HEK293 (cell line): Measurements from ENCODE around the gene TTC34.

Source experiments
- BCL6B ChIP-seq: fragments of 450-650 bp; formaldehyde crosslinking; IDR thresholded peaks from 2 replicates; pipeline ENCODE4 v1.5.1; 2017; ENCODE audit warnings: missing biosample characterization, missing genetic modification characterization
- FEZF1 ChIP-seq: fragments of 450-650 bp; formaldehyde crosslinking; IDR thresholded peaks from 2 replicates; pipeline ENCODE4 v1.5.1; 2016; ENCODE audit warnings: missing biosample characterization, missing genetic modification characterization
- GLI4 ChIP-seq: fragments of 450-650 bp; formaldehyde crosslinking; IDR thresholded peaks from 2 replicates; pipeline ENCODE4 v1.5.1; 2016; ENCODE audit warnings: missing biosample characterization, missing genetic modification characterization
- GLIS2 ChIP-seq: fragments of 450-650 bp; formaldehyde crosslinking; IDR thresholded peaks from 2 replicates; pipeline ENCODE4 v1.5.1; 2016; ENCODE audit warnings: missing biosample characterization, missing genetic modification characterization
- MYNN ChIP-seq: fragments of 450-650 bp; formaldehyde crosslinking; IDR thresholded peaks from 2 replicates; pipeline ENCODE4 v1.5.1; 2016; ENCODE audit warnings: missing biosample characterization, missing genetic modification characterization, borderline replicate concordance
- PRDM2 ChIP-seq: fragments of 450-650 bp; formaldehyde crosslinking; IDR thresholded peaks from 2 replicates; pipeline ENCODE4 v1.5.1; 2016; ENCODE audit warnings: missing biosample characterization, missing genetic modification characterization, borderline replicate concordance
- SP7 ChIP-seq: fragments of 450-650 bp; formaldehyde crosslinking; IDR thresholded peaks from 2 replicates; pipeline ENCODE4 v1.5.1; 2016; ENCODE audit warnings: missing biosample characterization, missing genetic modification characterization
- YY1 ChIP-seq: fragments of 450-650 bp; formaldehyde crosslinking; IDR thresholded peaks from 2 replicates; pipeline ENCODE4 v1.5.1; 2018; ENCODE audit warnings: missing biosample characterization, missing genetic modification characterization
- ZBTB1 ChIP-seq: fragments of 450-650 bp; formaldehyde crosslinking; IDR thresholded peaks from 2 replicates; pipeline ENCODE4 v1.5.1; 2016; ENCODE audit warnings: missing biosample characterization, missing genetic modification characterization
- ZBTB17 ChIP-seq: fragments of 450-650 bp; formaldehyde crosslinking; IDR thresholded peaks from 2 replicates; pipeline ENCODE4 v1.5.1; 2016; ENCODE audit warnings: missing biosample characterization, missing genetic modification characterization
- ZBTB48 ChIP-seq: fragments of 450-650 bp; formaldehyde crosslinking; IDR thresholded peaks from 2 replicates; pipeline ENCODE4 v1.5.1; 2016; ENCODE audit warnings: missing biosample characterization, missing genetic modification characterization
- ZBTB49 ChIP-seq: fragments of 450-650 bp; formaldehyde crosslinking; IDR thresholded peaks from 2 replicates; pipeline ENCODE4 v1.5.1; 2016; ENCODE audit warnings: missing biosample characterization, missing genetic modification characterization, low read depth
- ZFP3 ChIP-seq: fragments of 450-650 bp; formaldehyde crosslinking; IDR thresholded peaks from 2 replicates; pipeline ENCODE4 v1.5.1; 2016; ENCODE audit warnings: low read depth, missing biosample characterization, missing genetic modification characterization
- ZFP69B ChIP-seq: fragments of 450-650 bp; formaldehyde crosslinking; IDR thresholded peaks from 2 replicates; pipeline ENCODE4 v1.5.1; 2016; ENCODE audit warnings: missing biosample characterization, missing genetic modification characterization
- ZNF10 ChIP-seq: fragments of 450-650 bp; formaldehyde crosslinking; IDR thresholded peaks from 2 replicates; pipeline ENCODE4 v1.5.1; 2017; ENCODE audit warnings: missing biosample characterization, missing genetic modification characterization
- ZNF133 ChIP-seq: fragments of 450-650 bp; formaldehyde crosslinking; IDR thresholded peaks from 2 replicates; pipeline ENCODE4 v1.5.1; 2016; ENCODE audit warnings: missing biosample characterization, missing genetic modification characterization
- ZNF174 ChIP-seq: fragments of 450-650 bp; formaldehyde crosslinking; IDR thresholded peaks from 2 replicates; pipeline ENCODE4 v1.5.0; 2017; ENCODE audit warnings: missing biosample characterization, mild to moderate bottlenecking, missing genetic modification characterization
- ZNF175 ChIP-seq: fragments of 450-650 bp; formaldehyde crosslinking; IDR thresholded peaks from 2 replicates; pipeline ENCODE4 v1.5.1; 2016; ENCODE audit warnings: missing biosample characterization, missing genetic modification characterization
- ZNF19 ChIP-seq: fragments of 450-650 bp; formaldehyde crosslinking; IDR thresholded peaks from 2 replicates; pipeline ENCODE4; 2016; ENCODE audit warnings: missing biosample characterization, missing genetic modification characterization, low read depth
- ZNF214 ChIP-seq: fragments of 450-650 bp; formaldehyde crosslinking; IDR thresholded peaks from 2 replicates; pipeline ENCODE4 v1.5.1; 2017; ENCODE audit warnings: missing biosample characterization, mild to moderate bottlenecking, missing genetic modification characterization, borderline replicate concordance
- ZNF248 ChIP-seq: fragments of 450-650 bp; formaldehyde crosslinking; IDR thresholded peaks from 2 replicates; pipeline ENCODE4 v1.5.1; 2017; ENCODE audit warnings: missing biosample characterization, missing genetic modification characterization
- ZNF311 ChIP-seq: fragments of 450-650 bp; formaldehyde crosslinking; IDR thresholded peaks from 2 replicates; pipeline ENCODE4 v1.5.1; 2017; ENCODE audit warnings: missing biosample characterization, missing genetic modification characterization, borderline replicate concordance
- ZNF404 ChIP-seq: fragments of 450-650 bp; formaldehyde crosslinking; IDR thresholded peaks from 2 replicates; pipeline ENCODE4 v1.5.1; 2017; ENCODE audit warnings: missing biosample characterization, missing genetic modification characterization
- ZNF416 ChIP-seq: fragments of 450-650 bp; formaldehyde crosslinking; IDR thresholded peaks from 2 replicates; pipeline ENCODE4 v1.5.1; 2016; ENCODE audit warnings: missing biosample characterization, missing genetic modification characterization
- ZNF433 ChIP-seq: fragments of 450-650 bp; formaldehyde crosslinking; IDR thresholded peaks from 2 replicates; pipeline ENCODE4 v1.5.1; 2016; ENCODE audit warnings: missing biosample characterization, missing genetic modification characterization, low read depth
- ZNF513 ChIP-seq: fragments of 450-650 bp; IDR thresholded peaks from 2 replicates; pipeline ENCODE4 v1.5.1; 2018; ENCODE audit warnings: missing biosample characterization, missing genetic modification characterization
- ZNF580 ChIP-seq: fragments of 450-650 bp; formaldehyde crosslinking; IDR thresholded peaks from 2 replicates; pipeline ENCODE4 v1.5.1; 2016; ENCODE audit warnings: missing biosample characterization, missing genetic modification characterization
- ZNF747 ChIP-seq: fragments of 450-650 bp; formaldehyde crosslinking; IDR thresholded peaks from 2 replicates; pipeline ENCODE4 v1.5.1; 2016; ENCODE audit warnings: missing biosample characterization, missing genetic modification characterization
- ZNF791 ChIP-seq: fragments of 450-650 bp; formaldehyde crosslinking; IDR thresholded peaks from 2 replicates; pipeline ENCODE4 v1.5.1; 2016; ENCODE audit warnings: missing biosample characterization, missing genetic modification characterization
- ZNF837 ChIP-seq: fragments of 450-650 bp; formaldehyde crosslinking; IDR thresholded peaks from 2 replicates; pipeline ENCODE4 v1.5.1; 2016; ENCODE audit warnings: missing biosample characterization, missing genetic modification characterization

TTC34 gene

GRCh38 chr1:2642560-2643413 lies 158.7 kb downstream of the TTC34 start (continued):
- TF ChIP-seq ZNF433 (tag by site-specific recombination) (no peak), ZBTB49 (tag by site-specific recombination) (no peak), SP7 (peak; percentile 37), ZNF416 (tag by site-specific recombination) (no peak), GLIS2 (tag by site-specific recombination) (peak; percentile 83), ZNF747 (tag by site-specific recombination) (no peak), BCL6B (tag by site-specific recombination) (no peak), MYNN (tag by site-specific recombination) (0 out of 2 replicates have a peak, but pooled peaks have one; percentile 7), YY1 (tag by site-specific recombination) (no peak), ZBTB1 (tag by site-specific recombination) (no peak), ZNF175 (tag by site-specific recombination) (no peak), PRDM2 (tag by site-specific recombination) (peak; percentile 42; the same call in 1 of the 2 replicates), ZNF133 (tag by site-specific recombination) (no peak), ZBTB48 (peak; percentile 56), ZNF580 (tag by site-specific recombination) (no peak), ZNF174 (tag by site-specific recombination) (no peak), FEZF1 (tag by site-specific recombination) (no peak), ZNF837 (tag by site-specific recombination) (no peak), ZNF248 (no peak), ZNF513 (tag by site-specific recombination) (no peak), ZNF311 (tag by site-specific recombination) (no peak), ZBTB17 (tag by site-specific recombination) (no peak), ZNF404 (tag by site-specific recombination) (no peak), ZNF791 (no peak), ZFP69B (no peak), ZFP3 (no peak), ZNF19 (tag by site-specific recombination) (no peak), GLI4 (tag by site-specific recombination) (no peak), ZNF10 (tag by site-specific recombination) (no peak), ZNF214 (tag by site-specific recombination) (no peak)
